AG09309 (cell line): ENCODE data around the gene CCDC68.

Source experiments
- DNase-seq: peaks from one replicate; pipeline ENCODE4 v3.0.0-alpha.2; 2010; ENCODE audit warnings: low read depth
- H3K4me3 ChIP-seq: 2 replicates; pipeline ENCODE4 v1.5.1; 2011; ENCODE audit warnings: mild to moderate bottlenecking, low read depth, low read length, moderate library complexity; ENCODE audit not compliant: control insufficient read depth
- TF ChIP-seq, protein P1 (sequence below): IDR thresholded peaks from 2 replicates; pipeline ENCODE4 v1.5.1; 2011; ENCODE audit warnings: mild to moderate bottlenecking, low read depth, low read length, inconsistent platforms; ENCODE audit not compliant: insufficient read depth, control insufficient read depth; ENCODE audit errors: missing control alignments

Gene CCDC68

DNA sequence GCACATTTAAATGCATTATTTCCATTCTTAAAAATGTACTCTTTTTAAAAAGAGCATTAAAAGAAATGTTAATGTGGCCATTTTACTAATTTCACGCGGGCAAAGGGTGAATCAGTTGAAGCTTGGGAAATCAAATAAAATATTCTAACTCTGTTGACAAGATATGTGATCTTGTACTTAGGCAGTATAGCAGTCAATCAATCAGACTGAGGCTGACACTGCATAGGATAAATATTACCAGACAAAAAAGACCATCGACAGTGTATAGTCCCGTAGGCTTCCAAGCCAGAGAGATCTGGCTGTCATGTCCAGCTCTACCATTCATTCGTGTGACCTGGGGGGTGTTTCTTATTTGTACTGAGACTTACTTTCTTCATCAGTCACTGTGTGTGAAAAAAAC is 39.8 kb upstream of the CCDC68 start:
- no peak for DNase-seq
- TF ChIP-seq, protein P1, sequence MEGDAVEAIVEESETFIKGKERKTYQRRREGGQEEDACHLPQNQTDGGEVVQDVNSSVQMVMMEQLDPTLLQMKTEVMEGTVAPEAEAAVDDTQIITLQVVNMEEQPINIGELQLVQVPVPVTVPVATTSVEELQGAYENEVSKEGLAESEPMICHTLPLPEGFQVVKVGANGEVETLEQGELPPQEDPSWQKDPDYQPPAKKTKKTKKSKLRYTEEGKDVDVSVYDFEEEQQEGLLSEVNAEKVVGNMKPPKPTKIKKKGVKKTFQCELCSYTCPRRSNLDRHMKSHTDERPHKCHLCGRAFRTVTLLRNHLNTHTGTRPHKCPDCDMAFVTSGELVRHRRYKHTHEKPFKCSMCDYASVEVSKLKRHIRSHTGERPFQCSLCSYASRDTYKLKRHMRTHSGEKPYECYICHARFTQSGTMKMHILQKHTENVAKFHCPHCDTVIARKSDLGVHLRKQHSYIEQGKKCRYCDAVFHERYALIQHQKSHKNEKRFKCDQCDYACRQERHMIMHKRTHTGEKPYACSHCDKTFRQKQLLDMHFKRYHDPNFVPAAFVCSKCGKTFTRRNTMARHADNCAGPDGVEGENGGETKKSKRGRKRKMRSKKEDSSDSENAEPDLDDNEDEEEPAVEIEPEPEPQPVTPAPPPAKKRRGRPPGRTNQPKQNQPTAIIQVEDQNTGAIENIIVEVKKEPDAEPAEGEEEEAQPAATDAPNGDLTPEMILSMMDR = no peak
- H3K4me3 ChIP-seq = no peak overlapping the region

- no peak overlapping the region for H3K4me3 ChIP-seq
- no peak for DNase-seq
- TF ChIP-seq, protein P1 = no peak
These were observed 36.3 kb upstream of the CCDC68 start for GRCh38 chr18:54995421-54996143.

DNA sequence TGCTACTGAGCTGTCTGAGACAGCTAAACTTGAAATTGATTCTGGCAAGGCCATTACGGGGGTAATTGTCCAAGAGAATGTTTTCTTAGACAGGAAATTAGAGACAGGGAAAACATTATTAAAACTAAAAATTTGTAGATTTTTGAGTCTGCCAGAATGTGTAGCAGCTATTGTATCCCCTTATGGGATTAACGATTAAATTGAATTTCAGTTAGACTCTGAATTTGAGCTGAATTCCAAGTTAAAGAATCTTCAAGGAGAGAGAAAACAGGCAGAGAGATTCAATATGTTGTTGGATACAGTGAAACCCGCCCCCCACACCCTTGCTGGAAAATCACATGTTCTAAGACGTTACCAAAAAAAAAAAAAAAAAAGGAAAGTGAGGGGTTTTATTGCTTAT is 32.7 kb upstream of the CCDC68 start:
- no peak overlapping the region for H3K4me3 ChIP-seq
- TF ChIP-seq, protein P1 = no peak

GRCh38 chr18:54984908-54985307 is 25.6 kb upstream of the CCDC68 start:
- TF ChIP-seq, protein P1 = no peak
- no peak overlapping the region for H3K4me3 ChIP-seq
- no peak for DNase-seq

More for the DNA sequence above, 32.7 kb upstream of the CCDC68 start:
- DNase-seq = no peak

- TF ChIP-seq, protein P1 = no peak
- H3K4me3 ChIP-seq = no peak overlapping the region
- no peak for DNase-seq
These were observed 24.5 kb upstream of the CCDC68 start for GRCh38 chr18:54983791-54984190.

DNA sequence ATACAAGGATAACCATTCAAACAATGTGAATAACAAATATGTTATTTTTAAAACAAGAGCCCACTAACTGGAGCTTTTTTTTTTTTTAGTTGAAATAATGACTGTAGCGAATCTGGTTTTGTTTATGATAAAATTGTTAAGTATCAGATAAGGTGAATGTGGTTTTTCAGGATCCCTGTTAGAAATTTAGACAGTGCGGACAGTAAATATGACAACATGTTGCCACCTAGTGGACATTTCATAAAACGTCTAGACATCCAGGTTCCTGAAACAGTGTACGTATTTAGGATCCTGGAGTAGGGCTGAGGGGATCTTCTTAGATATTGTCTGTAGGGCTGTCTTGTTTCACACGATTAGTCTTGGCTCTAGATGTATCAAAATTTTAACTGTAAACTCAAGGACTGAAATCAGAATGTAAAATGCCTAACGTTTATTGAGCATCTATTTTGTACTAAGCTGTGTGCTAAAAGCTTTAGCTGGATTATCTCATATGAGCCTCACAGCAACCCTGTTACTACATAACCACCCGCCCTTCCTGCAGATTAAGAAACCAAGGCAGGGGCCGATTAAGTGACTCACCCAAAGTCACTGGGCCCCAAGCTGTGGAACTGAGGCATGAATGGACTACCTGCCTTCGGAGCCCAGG is 23.9 kb upstream of the CCDC68 start:
- peak; percentile 64 for DNase-seq
- TF ChIP-seq, protein P1 = peak; percentile 54
- no peak overlapping the region for H3K4me3 ChIP-seq

GRCh38 chr18:54981076-54981475 is 21.8 kb upstream of the CCDC68 start:
- H3K4me3 ChIP-seq = no peak overlapping the region
- DNase-seq = no peak
- TF ChIP-seq, protein P1 = no peak
